ENCODE results near the gene ENOX1.

The ENOX1 gene

DNA sequence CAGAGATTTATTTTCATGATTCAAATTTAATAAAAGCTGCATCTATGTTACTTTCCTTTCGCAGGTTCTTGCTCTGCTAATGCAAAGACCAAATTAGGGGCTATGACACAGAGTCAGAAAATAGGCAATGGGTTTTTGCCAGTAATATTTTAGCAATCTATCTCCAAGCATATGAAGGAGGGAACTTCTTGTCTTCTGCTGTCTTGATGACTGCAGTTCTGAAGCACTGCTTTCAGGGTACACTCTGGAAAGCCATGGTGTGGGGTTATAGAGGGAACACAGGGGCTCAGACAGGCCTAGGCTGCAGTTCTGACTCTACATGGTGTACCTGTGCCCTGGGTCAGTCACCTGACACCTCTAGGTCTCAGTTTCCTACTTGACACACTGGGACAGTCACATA lies 500.0 kb downstream of the ENOX1 start:
- no peak for DNase-seq (ENCODE audit: low spot score)

DNA sequence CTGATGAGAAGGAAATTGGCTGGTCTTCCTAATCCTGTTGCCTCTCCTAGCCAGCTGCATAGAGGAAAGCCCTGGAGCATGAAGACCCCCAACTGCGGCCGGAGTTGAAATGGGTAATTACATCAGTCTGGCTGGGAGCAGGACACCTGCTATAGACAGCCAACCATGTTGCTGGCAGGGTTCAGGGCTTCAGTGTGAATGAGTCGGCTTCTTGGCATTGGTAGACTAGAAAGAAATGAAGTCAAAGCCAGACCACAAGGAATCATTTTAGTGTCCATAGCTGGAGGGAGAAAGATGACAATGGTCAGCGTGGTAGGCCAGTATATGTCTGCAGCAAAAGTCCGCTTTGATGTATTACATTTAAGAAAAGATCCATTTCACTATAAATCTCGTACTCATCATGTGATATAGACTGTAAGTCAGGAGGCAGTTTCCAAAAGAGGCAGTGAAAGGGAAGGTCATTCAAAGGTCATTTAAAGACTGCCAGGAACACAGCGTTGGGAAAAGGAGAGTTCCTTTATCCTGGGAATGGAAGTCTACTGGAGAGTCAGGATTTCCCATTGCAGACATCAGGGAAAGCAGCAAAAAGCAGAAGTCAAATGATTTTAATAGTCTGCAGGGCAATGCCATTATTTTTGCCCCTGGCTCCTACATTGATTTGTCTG lies 500.7 kb downstream of the ENOX1 start:
- no peak for DNase-seq (ENCODE audit: low spot score)

DNA sequence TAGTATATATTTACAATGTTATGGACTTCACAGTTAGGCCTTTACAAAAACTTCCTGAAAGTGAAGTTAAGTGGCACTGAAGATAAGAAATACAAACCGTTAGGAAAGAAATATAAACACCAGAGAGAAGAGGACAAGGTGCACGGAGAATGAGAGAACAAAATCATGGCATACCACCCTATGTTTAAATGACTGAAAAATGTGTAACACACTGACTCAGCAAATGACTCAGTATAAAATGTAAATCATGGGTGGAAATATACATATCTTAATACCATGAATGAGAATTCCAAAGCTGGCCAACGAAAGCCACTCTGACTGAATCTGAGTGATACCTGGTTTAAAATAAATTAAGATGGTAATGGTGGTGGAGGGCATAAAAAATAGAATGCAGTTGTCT lies 502.6 kb downstream of the ENOX1 start:
- no peak for DNase-seq (ENCODE audit: low spot score)

DNA sequence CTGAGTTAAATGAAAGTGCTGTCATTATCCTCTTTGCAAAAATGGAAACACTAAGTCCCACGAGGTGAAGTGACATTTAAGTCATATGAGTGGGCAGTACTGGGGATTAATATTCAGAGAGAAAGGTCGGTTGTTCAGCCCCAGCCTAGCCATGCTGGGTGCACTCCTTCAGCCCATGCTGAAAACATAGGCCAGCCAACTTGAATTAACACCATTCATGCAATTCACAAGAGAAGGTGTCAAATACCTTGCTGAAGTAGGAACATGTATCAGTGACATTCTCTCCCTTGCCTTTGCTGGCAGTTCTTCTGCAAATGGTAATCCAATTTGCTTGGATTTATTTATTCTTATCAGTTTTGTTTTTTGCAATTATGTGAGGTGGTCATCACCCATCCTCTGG lies 507.1 kb downstream of the ENOX1 start:
- DNase-seq (ENCODE audit: low spot score): no peak

DNA sequence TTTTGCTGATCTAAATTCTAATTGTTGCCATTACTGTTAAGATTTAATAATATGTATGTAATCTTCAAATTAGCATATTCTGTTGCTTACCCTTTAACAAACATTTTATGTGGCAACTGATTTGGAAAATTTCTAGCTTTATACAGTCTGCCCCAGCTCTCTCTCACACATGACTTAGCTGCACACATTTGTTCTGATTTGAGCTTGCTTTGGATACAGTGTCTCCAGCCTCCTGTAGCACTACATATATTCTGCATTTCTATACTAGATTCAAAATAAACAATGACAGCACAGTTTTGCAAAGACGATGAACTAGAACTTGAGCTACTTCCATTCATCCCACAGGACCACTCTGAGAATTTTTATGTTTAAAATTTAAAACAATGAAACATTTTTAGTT lies 508.6 kb downstream of the ENOX1 start:
- DNase-seq (ENCODE audit: low spot score): no peak

DNA sequence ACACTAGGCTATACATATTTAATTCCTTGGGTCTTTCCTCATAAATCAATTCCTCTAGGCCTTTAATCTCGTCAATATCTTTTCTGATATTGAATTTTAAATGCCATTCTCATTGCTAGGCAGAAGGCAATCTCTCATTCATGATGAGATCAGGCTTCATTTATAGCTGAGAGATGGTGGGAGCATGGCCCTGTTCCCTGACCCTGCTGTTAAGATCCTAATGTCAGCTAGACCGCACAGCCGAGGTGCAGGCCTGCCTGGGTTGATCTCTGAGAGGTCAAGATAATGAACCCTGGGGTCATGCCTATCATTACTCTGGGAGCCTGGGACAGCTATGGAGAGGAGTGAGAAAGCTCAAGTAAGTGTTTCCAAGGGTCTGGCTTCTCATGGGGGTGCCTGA lies 509.6 kb downstream of the ENOX1 start:
- no peak for DNase-seq (ENCODE audit: low spot score)

DNA sequence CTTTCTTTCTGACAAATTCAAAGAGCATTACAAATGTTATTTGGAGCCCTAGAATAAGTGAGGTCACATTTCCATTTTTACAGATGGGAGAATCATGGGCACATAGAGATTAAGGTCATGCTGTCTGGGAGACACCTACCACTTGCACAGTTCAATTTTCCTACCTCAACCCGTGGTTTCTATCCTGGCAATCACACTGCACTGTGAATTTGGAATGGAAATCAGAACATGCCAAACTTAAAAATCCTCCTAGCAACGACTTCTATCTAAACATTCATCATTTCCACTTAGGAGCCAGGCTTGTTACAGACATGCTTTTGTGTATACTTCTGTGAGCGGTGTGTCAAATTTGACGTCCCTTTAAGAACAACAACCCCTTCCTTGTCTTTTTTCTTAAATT lies 511.9 kb downstream of the ENOX1 start:
- no peak for DNase-seq (ENCODE audit: low spot score)

DNA sequence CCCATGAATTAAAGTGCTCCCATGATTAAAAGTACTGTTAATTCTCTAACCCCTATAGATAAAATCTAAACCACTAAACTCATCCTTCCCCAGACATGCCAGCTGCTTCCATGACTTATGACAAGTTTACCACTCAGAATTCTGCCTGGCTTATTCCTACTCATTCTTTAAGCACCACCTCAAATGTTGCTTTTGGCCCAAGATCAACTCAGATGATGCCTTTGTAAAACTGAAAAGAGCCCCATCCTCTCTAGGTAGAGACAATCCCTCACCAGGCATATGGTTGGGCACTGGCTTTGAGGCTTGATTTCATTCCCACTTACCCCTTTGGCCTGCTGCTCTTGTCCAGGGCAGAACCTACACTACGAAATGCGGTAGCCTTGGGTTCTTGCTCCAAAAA lies 513.4 kb downstream of the ENOX1 start:
- no peak for DNase-seq (ENCODE audit: low spot score)

DNA sequence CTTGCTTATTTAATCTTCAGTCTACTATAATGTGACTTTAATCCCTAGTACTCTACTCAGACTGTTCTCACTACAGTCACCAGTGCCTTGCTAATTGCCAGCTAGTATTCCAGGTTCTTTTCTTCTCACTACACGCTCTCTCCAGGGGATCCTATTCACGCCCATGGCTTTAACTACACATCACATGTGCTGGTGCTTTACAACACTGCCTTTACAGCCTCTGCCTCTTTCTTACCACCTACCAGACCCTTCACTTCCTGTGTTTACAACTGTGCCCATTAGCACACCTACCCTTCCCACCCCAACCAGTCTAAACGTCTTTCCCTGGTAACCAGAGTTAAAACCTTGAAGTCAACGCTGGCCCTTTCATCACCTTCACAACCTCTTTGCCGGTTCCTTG lies 513.9 kb downstream of the ENOX1 start:
- DNase-seq (ENCODE audit: low spot score): no peak

DNA sequence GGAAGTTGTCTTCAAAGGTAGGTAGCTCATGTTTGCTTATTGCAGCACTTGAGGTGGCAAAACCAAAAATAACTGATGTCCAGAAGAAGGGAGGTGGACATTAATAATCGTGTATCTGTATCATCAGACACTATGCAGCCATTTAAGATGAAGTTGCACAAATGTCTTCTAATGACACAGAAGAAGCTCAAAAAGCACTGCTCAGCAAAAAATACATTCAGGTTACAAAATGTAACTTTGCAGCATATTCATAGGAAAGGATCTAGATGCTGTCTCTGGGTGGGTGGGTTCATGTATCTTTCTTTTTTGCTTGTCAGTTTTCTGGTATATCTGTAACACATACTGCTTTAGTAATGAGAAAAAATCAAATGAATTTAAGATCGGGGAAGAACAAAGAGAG lies 515.6 kb downstream of the ENOX1 start:
- DNase-seq (ENCODE audit: low spot score): no peak

DNA sequence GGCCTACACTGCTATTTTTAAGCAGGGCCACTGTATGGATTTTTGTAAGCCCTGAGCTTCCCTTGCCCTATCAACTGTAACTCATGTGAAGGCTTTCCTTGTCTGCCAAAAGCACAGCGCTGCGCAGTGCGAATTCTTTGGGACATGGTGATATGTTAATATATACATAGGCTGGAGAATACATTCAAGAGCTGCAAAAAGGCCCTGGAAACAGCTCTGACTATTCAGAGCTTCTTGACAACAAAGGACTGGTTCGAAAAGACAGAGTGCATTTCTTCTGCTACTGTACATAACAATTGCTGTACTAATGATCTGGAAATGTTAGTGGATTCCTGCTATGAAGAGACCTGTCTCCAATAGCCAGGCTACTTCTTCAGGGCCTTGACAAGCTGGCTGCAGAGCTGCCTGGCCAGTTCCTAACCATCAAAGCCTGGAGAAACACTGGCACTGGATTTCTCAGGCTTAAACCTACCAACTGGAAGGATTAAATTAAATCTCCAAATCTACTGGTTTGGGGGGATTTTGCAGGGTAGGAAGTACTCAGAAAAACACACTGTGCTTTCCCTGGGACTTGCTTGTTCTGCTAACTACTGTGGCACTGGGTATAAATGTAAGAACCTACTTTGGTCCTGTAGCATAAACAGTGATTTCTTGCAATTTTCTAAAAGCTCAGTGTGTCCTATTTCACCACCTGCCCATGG lies 516.5 kb downstream of the ENOX1 start:
- no peak for DNase-seq (ENCODE audit: low spot score)

DNA sequence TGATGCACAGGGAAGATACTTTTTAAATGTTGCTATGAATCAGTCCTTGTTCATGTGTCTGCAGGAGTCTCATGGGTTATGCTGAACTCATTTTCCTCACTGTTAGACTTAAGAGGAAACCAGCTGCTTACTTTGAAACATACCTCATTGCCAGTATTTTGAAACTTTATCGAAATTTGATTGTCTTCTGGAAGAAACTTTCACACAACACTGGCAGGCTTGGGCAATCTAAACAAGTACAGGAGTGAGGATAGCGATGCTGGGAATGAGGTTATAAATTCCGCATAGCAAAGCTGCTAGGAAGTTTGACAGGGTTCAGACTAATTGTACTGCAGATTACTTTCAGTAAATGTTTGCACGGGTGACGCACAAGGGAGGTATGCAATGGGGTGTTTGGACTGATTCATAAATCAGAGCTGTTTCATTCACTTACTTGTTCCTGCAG lies 517.7 kb downstream of the ENOX1 start:
- DNase-seq (ENCODE audit: low spot score): no peak

DNA sequence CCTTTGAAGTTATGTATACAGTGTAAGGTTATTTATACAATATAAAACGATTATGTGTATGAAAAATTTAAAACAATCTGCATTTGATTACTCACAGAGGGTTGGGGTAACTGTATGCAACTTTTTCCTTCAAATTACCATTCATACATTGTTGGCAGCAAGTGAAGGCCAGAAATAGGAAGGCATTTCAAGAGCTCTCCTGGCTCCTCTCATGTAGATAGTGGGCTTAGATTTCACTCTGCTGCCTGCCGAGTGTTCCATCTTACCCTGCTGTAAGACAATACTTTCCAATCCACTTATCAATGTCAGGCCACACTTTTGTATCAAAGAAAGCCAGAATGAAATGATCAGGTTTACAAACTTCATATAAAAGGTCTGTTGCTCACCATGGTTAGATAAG lies 518.1 kb downstream of the ENOX1 start:
- no peak for DNase-seq (ENCODE audit: low spot score)

DNA sequence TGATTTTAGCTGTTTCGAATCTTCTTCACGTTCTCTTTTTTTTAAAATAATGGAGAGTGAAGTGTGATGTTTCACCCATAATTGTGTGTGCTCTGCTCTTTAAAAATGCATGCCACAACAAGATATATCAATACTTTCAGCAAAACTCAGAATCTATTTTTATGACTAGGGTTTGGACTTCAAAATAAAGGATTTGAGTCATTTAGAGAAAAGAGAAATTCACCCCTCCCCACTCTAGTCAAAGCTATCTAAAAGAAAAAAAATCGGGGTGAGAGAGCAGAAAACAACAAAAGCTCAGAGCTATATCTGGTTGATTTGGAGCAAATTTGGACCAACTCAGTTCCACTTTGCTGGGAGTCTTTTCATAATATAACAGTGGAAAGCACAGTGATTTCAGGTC lies 518.9 kb downstream of the ENOX1 start:
- DNase-seq (ENCODE audit: low spot score): no peak

DNA sequence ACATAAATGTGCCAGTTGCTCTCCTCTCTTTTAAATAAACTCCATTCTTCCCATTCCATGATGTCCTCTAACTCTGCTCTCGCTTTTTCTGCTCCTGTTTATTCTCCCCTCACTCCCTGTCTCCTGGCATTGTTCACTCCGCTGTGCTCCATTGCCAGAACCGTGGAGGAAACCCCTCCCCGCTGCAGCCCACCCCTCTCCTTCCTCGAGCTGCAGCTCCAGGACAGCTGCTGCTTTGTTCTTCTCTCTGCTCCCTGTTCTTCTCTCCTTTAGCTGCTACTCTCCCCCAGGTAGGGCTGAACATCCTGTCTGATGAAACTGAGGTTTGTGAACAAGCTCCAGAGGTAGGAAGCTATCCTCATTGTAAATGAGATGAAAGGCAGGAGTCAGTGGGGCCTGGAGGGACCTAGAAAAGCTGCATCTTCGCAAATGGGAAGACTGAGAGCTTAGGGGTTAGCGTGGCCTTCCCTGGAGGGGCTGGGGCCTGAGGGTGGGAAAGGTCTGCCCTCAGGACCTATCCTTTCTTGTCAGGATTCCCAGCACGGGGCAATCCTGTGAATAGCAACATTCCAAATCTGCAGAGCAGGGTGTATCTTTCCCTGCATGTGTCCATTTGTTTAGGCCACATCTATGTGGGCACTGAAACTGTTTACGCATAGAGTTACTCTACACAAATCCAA lies 519.7 kb downstream of the ENOX1 start:
- DNase-seq (ENCODE audit: low spot score): no peak

DNA sequence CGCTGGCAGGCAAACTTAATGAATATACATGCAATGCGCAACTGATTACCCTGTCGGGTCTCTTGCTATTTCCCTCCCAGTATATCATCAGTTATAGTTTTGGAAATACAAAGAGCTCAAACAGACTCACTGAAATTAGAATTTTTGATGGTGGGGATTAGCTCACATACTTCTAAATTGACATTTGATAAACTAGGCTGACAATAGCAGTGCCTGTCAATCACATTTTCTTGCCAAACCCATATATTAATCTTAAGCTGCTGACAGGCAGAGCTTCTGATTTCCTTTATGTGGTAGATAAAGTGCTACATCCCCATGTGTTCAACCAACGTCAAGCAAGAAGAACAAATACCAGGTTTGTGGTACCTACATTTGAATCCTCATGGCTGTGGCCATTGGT lies 521.7 kb downstream of the ENOX1 start:
- no peak for DNase-seq (ENCODE audit: low spot score)

DNA sequence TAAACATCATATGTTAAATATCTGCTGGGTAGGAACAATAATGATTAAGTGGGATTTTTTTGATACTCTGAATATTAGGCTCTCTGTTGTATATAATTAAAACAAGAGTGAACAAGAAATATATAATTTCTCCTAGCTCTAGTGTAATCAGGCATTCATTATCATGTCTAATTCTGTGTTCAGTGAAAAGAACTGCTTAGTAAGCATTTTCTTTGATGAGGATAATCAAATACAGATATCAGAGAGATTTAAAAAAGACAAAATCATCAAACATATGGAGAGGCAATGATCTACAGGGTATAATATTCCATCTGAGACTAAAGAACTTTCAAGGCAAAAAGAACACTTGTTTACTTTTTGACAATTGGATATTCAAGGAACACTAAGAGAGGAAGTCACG lies 522.3 kb downstream of the ENOX1 start:
- DNase-seq (ENCODE audit: low spot score): no peak

DNA sequence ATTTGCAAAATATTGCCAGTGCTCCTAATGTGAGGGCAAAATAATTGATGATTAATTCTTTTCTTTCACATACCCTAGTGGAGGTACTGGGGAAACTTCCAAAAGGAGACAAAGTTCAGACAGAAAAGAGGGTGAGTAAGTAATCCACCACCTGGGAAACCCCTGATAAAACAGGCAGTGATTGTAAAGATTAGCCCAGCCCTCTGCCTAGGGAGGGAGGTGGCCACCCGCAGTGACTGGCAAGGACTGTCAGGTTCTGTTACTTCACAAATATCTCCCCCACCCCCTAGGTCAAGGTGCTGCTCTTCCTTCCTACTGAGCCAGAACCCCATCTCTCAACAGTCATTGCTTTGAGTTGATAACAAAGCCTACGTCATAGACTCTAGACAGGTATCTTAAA lies 523.7 kb downstream of the ENOX1 start:
- DNase-seq (ENCODE audit: low spot score): no peak

DNA sequence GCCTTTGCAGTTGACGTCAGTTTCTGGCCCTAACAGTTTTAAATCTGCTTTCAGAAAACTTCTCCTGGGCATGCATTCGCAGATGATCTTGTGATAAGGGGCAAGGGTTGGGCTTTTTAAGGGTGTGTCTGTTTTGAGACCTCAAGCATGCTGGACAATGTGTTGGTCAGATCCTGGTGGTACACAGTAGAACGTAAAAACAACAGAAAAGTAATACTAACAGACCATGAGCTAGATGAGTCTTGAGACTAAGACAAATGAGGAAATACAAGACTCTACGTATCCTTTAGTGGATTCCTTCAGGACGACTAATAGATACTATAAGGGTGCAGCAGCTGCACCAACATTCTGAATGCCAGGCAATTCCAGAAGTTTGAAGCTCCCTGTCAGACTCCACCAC lies 525.8 kb downstream of the ENOX1 start:
- DNase-seq (ENCODE audit: low spot score): no peak

DNA sequence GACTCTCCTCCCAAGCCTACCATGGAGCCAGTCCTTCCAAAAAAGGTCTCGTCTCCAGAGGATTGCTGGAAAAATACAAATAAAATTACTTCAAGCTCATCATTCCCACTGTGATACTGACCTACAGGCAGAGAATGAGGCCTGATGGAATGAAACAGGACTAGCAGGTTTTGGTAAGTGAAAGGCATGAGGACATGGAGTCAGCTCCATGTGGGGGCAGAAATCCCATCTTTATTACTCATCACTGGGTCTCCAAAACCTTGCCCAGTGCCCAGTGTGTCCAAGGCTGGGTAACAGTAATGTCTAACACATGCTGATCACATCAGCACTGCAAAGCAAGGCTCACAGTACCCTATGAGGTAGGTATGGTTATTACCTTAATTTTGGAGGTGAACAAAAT lies 528.0 kb downstream of the ENOX1 start:
- DNase-seq (ENCODE audit: low spot score): no peak

DNA sequence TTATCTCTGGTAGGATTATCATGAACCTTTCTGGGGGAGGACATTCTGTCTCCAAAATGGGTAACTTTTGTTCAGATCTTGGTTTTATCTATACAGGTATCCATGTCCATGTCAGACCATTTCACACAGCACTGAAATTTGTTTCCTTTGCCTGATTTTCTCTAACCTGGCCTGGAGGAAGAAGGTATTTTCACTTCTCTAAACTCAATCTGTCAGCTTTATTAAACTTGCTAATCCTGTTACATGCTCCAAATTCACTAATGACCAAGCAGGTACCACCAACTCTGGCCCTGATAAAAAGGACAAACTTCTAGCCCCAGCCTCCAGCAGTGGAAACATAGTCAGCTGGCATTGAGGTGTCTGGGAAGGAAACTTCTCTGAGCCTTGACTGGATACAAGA lies 529.0 kb downstream of the ENOX1 start:
- DNase-seq (ENCODE audit: low spot score): no peak

DNA sequence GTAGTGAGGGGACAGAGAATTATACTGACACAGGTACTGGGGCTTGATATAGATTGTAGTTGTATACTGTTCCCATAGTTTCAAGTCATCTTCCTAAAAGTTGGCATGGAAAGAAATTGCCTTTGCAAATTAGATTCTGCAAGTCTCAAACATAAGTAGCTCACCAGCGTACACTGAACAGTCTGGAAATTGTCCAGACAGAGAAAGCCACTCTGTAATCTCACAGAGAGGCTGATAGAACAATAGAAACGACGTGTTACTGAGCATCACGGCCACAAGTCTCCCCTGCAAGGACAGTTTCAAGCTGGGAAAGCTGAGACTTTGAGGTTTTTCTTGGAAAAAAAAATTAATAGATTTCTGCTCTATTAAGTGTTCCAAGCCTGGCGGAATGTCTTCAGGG lies 534.8 kb downstream of the ENOX1 start:
- no peak for DNase-seq (ENCODE audit: low spot score)

DNA sequence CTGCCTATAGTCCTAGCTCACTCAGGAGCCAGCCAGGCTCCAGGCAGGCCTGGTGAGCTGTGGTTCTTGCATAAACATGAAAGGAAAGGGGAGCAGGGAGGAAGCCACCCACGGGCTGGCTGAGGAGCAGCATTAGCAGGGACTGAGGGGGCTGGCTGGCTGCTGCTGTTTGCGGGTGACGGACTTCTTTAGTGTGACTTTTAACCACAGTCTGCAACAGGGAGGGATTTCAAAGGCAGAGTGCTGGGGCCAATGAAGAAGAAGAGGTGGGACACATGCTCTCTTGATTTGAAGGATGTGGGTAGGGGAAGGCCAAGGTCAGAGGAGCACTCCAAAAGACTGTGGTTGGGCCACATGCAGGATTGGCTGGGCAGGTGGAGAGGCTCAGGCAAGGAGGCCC lies 540.4 kb downstream of the ENOX1 start:
- no peak for DNase-seq (ENCODE audit: low spot score)
